ENCODE measurements around the gene NRIP1. TPM values are rescaled to one million over a fixed set of nuclear protein-coding genes. Genes with fewer than 3 reads are reported as not detected.

NRIP1 gene
- total RNA-seq, 4 donors from 2014 or later = 15.8 to 23.6 (median 18.0) TPM

DNA sequence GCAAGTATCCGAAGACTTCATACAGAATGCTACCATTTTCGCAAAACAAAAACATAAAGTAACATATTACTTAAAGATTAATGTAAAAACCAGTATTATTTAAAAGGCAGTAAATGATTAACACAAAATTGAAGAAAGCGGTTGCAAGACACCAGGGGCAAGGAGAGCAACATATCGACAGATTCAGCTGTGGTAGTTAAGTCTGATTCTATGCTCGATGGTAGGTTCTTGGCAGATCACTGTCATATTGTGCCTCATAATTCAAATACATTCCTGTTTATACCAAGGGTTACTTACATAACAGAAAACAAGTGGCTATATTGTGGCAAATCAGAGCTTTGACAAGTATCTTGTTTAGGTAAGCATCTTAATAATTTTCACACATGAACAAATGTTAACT is 37.7 kb downstream of the NRIP1 start:
- H3K4me1 ChIP-seq = no peaks in the 10 kb centered on the region

GRCh38 chr21:15026370-15026769 is 38.4 kb downstream of the NRIP1 start:
- H3K4me1 ChIP-seq = no peaks in the 10 kb centered on the region
- H3K4me3 ChIP-seq = no peak overlapping the region
- no peak overlapping the region for H3K27ac ChIP-seq
- TF ChIP-seq POLR2AphosphoS5 (IDR thresholded peaks at IDR 0.05) (no peak), EP300 (IDR thresholded peaks at IDR 0.05) (no peak), POLR2A (IDR thresholded peaks at IDR 0.05) (no peak)
- TF ChIP-seq, protein P1, sequence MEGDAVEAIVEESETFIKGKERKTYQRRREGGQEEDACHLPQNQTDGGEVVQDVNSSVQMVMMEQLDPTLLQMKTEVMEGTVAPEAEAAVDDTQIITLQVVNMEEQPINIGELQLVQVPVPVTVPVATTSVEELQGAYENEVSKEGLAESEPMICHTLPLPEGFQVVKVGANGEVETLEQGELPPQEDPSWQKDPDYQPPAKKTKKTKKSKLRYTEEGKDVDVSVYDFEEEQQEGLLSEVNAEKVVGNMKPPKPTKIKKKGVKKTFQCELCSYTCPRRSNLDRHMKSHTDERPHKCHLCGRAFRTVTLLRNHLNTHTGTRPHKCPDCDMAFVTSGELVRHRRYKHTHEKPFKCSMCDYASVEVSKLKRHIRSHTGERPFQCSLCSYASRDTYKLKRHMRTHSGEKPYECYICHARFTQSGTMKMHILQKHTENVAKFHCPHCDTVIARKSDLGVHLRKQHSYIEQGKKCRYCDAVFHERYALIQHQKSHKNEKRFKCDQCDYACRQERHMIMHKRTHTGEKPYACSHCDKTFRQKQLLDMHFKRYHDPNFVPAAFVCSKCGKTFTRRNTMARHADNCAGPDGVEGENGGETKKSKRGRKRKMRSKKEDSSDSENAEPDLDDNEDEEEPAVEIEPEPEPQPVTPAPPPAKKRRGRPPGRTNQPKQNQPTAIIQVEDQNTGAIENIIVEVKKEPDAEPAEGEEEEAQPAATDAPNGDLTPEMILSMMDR (IDR thresholded peaks at IDR 0.05) = no peak
- 88% methylated on average over 2 of the region's 2 CpGs for WGBS
- no peaks in the 10 kb centered on the region for H3K27me3 ChIP-seq
- DNase-seq (ENCODE audit: low spot score in 2 of 2) = no peak
- H3K36me3 ChIP-seq = no peaks in the 10 kb centered on the region
- H3K9me3 ChIP-seq = no peaks in the 10 kb centered on the region

More for the DNA sequence above, 37.7 kb downstream of the NRIP1 start:
- no peak overlapping the region for H3K4me3 ChIP-seq
- H3K27ac ChIP-seq = no peak overlapping the region
- DNase-seq (ENCODE audit: low spot score in 2 of 2) = no peak
- 89% methylated on average over 5 of the region's 5 CpGs for WGBS
- TF ChIP-seq, protein P1 (IDR thresholded peaks at IDR 0.05) = no peak
- no peak for TF ChIP-seq EP300 (IDR thresholded peaks at IDR 0.05)
- no peaks in the 10 kb centered on the region for H3K36me3 ChIP-seq
- H3K27me3 ChIP-seq = no peaks in the 10 kb centered on the region
- H3K9me3 ChIP-seq = no peaks in the 10 kb centered on the region

DNA sequence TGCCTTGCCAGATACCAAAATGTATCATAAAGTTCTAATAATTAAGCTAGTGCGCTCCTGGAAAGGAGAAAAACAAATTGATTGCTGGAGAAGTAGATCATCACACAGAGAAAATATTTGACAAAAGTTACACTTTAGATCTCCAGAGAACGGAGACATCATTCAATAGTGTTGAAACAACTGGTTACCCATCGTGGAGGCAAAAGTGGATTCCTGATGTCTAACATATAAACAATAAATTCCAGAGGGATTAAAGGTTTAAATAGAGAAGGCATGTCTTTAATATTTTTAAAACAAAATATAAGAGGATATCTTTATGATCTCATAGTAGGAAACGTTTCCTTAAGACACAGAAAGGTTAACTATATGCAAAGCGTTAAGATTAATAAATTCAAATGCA is 41.0 kb downstream of the NRIP1 start:
- no peaks in the 10 kb centered on the region for H3K27me3 ChIP-seq
- H3K4me1 ChIP-seq = no peaks in the 10 kb centered on the region
- no peak overlapping the region for H3K27ac ChIP-seq
- TF ChIP-seq, protein P1 (IDR thresholded peaks at IDR 0.05) = no peak
- no peak for TF ChIP-seq POLR2AphosphoS5 (IDR thresholded peaks at IDR 0.05)
- no peak for TF ChIP-seq EP300 (IDR thresholded peaks at IDR 0.05)
- TF ChIP-seq POLR2A (IDR thresholded peaks at IDR 0.05) = no peak
- H3K36me3 ChIP-seq = no peaks in the 10 kb centered on the region
- DNase-seq (ENCODE audit: low spot score in 2 of 2) = no peak
- no peaks in the 10 kb centered on the region for H3K9me3 ChIP-seq
- H3K4me3 ChIP-seq = no peak overlapping the region
- 75% methylated on average over 5 of the region's 5 CpGs for WGBS

- Histone ChIP-seq H3K9me3 (no peaks in the 10 kb centered on the region), H3K4me3 (no peak overlapping the region), H3K27ac (no peak overlapping the region), H3K27me3 (no peaks in the 10 kb centered on the region), H3K36me3 (no peaks in the 10 kb centered on the region), H3K4me1 (no peaks in the 10 kb centered on the region)
- TF ChIP-seq, protein P1 (IDR thresholded peaks at IDR 0.05) = no peak
- no peak for TF ChIP-seq POLR2AphosphoS5 (IDR thresholded peaks at IDR 0.05)
- no peak for TF ChIP-seq EP300 (IDR thresholded peaks at IDR 0.05)
- TF ChIP-seq POLR2A (IDR thresholded peaks at IDR 0.05) = no peak
- WGBS = 82% methylated on average over 6 of the region's 6 CpGs
- no peak for DNase-seq (ENCODE audit: low spot score in 2 of 2)
These were observed 42.1 kb downstream of the NRIP1 start for GRCh38 chr21:15022608-15023261.

- TF ChIP-seq EP300 (IDR thresholded peaks at IDR 0.05) (no peak), POLR2AphosphoS5 (IDR thresholded peaks at IDR 0.05) (no peak), POLR2A (IDR thresholded peaks at IDR 0.05) (no peak)
- TF ChIP-seq, protein P1 (IDR thresholded peaks at IDR 0.05) = no peak
These were observed 44.0 kb downstream of the NRIP1 start for GRCh38 chr21:15020797-15021196.

More at GRCh38 chr21:15020797-15021196, 44.0 kb downstream of the NRIP1 start:
- no peaks in the 10 kb centered on the region for H3K4me1 ChIP-seq
- H3K27ac ChIP-seq = no peak overlapping the region
- no peak overlapping the region for H3K4me3 ChIP-seq
- no peaks in the 10 kb centered on the region for H3K27me3 ChIP-seq
- no peak for DNase-seq (ENCODE audit: low spot score in 2 of 2)
- no peaks in the 10 kb centered on the region for H3K9me3 ChIP-seq
- no peaks in the 10 kb centered on the region for H3K36me3 ChIP-seq

All from suprapubic skin (tissue), 4 donors.